ENCODE results near the gene PDCD11.

PDCD11 gene

DNA sequence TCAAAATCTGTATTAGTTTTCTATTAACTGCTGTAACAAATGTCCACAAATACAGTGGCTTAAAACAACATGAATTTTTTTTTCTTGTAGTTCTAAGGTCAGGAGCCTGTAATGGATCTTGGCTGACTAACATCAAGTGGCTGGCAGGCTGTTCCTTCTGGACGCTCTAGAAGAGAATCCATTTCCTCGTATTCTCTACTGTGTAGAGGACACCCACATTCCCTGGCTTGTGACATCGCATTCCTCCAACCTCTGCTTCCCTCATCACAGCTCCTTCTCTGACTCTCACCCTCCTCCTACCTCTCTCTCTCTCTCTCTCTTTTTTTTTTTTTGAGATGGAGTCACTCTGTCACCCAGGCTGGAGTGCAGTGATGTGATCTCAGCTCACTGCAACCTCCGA lies 67.1 kb downstream of the PDCD11 start:
- Histone ChIP-seq H3K18ac (ENCODE audit: low read length) (no peak overlapping the region), H3K4me3 (ENCODE audit: low read depth, low read length) (no peak overlapping the region), H2AK5ac (ENCODE audit: low read length) (no peak overlapping the region), H3K27me3 (ENCODE audit: insufficient read depth, low read length) (no peaks in the 10 kb centered on the region), H3K79me1 (ENCODE audit: low read length) (no peaks in the 10 kb centered on the region), H3K9me3 (ENCODE audit: insufficient read depth, low read depth, low read length) (peaks cover 2% of the 10 kb centered on the region), H3K79me2 (ENCODE audit: control insufficient read depth, insufficient read depth, low read length, poor library complexity) (no peaks in the 10 kb centered on the region), H3K27ac (ENCODE audit: low read depth, low read length) (no peak overlapping the region), H4K12ac (ENCODE audit: low read depth, low read length) (no peak overlapping the region), H3K4me2 (ENCODE audit: low read length) (no peak overlapping the region), H2BK5ac (ENCODE audit: low read depth, low read length, poor library complexity) (no peak overlapping the region), H3K23ac (ENCODE audit: low read length) (no peak overlapping the region), H2BK12ac (ENCODE audit: low read length) (no peak overlapping the region), H3K14ac (ENCODE audit: low read length) (no peak overlapping the region), H3K4ac (ENCODE audit: low read depth, low read length) (no peak overlapping the region), H2BK120ac (ENCODE audit: insufficient read depth, low read length, poor library complexity) (no peak overlapping the region), H2AFZ (ENCODE audit: insufficient read depth, low read length, poor library complexity) (no peak overlapping the region), H4K8ac (ENCODE audit: low read depth, low read length) (no peak overlapping the region), H3K9ac (ENCODE audit: low read length) (no peak overlapping the region), H4K91ac (ENCODE audit: low read depth, low read length) (no peak overlapping the region), H3K4me1 (ENCODE audit: control insufficient read depth in 1 of 2, insufficient read depth in 2 of 2, low read length in 2 of 2) (peaks cover 0 to 3% of the 10 kb centered on the region in 2 experiments), H3K36me3 (ENCODE audit: control insufficient read depth in 1 of 2, insufficient read depth in 2 of 2, low read length in 2 of 2) (no peaks in the 10 kb centered on the region)
- WGBS (ENCODE audit: extremely low coverage, insufficient coverage, insufficient read length), result no CpG with 5 or more reads among the region's 4 CpGs
- DNase-seq, result no peak

DNA sequence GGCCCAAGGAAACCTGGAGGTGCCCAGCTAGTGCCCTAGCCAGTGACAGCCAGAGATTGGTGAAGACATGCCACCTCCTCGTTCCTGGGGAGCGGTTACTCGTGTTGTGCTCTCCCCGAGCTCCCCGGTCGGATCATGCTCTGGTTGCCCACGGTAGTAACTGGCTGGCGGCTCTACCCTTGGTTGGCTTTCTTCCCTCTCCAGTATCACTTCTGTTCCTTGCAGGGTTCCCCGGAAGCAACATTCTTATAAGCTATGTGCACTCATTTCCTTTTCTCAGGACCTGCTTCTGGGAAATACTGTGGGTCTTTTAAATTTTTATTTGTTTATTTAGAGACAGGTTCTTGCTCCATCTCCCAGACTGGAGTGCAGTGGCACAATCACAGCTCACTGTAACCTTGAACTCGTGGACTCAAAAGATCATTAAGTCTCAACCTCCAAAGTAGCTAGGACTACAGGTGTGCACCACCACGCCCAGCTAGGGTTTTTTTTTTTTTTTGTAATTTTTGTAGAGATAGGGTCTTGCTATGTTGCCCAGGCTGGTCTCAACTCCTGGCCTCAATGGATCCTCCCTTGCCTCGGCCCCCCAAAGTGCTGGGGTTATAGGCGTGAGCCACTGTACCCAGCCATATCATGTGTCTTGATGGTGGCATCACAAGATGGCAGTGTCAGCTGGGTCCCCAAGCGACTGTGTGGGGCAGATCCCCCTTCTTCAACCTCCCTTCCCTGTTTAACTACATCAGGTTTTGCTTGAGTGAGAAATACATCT lies 69.2 kb downstream of the PDCD11 start:
- H3K9ac ChIP-seq (ENCODE audit: low read length), result no peak overlapping the region
- H2AK5ac ChIP-seq (ENCODE audit: low read length), result no peak overlapping the region
- H3K4me3 ChIP-seq (ENCODE audit: low read depth, low read length), result no peak overlapping the region
- no peaks in the 10 kb centered on the region for H3K79me2 ChIP-seq (ENCODE audit: control insufficient read depth, insufficient read depth, low read length, poor library complexity)
- H3K27ac ChIP-seq (ENCODE audit: low read depth, low read length), result no peak overlapping the region
- no peaks in the 10 kb centered on the region for H3K79me1 ChIP-seq (ENCODE audit: low read length)
- H3K27me3 ChIP-seq (ENCODE audit: insufficient read depth, low read length), result no peaks in the 10 kb centered on the region
- H4K8ac ChIP-seq (ENCODE audit: low read depth, low read length), result no peak overlapping the region
- no peak overlapping the region for H2BK12ac ChIP-seq (ENCODE audit: low read length)
- H4K91ac ChIP-seq (ENCODE audit: low read depth, low read length), result no peak overlapping the region
- no peak overlapping the region for H3K23ac ChIP-seq (ENCODE audit: low read length)
- H3K4ac ChIP-seq (ENCODE audit: low read depth, low read length), result no peak overlapping the region
- no peak overlapping the region for H2BK120ac ChIP-seq (ENCODE audit: insufficient read depth, low read length, poor library complexity)
- no peak overlapping the region for H3K14ac ChIP-seq (ENCODE audit: low read length)
- no peak overlapping the region for H3K18ac ChIP-seq (ENCODE audit: low read length)
- no peak overlapping the region for H3K4me2 ChIP-seq (ENCODE audit: low read length)
- no peak overlapping the region for H2BK5ac ChIP-seq (ENCODE audit: low read depth, low read length, poor library complexity)
- DNase-seq, result no peak
- no peaks in the 10 kb centered on the region for H3K36me3 ChIP-seq (ENCODE audit: control insufficient read depth in 1 of 2, insufficient read depth in 2 of 2, low read length in 2 of 2)
- peaks cover 2% of the 10 kb centered on the region for H3K9me3 ChIP-seq (ENCODE audit: insufficient read depth, low read depth, low read length)
- no CpG with 5 or more reads among the region's 14 CpGs for WGBS (ENCODE audit: extremely low coverage, insufficient coverage, insufficient read length)
- H4K12ac ChIP-seq (ENCODE audit: low read depth, low read length), result no peak overlapping the region
- peaks cover 0 to 3% of the 10 kb centered on the region in 2 experiments for H3K4me1 ChIP-seq (ENCODE audit: control insufficient read depth in 1 of 2, insufficient read depth in 2 of 2, low read length in 2 of 2)
- H2AFZ ChIP-seq (ENCODE audit: insufficient read depth, low read length, poor library complexity), result no peak overlapping the region

DNA sequence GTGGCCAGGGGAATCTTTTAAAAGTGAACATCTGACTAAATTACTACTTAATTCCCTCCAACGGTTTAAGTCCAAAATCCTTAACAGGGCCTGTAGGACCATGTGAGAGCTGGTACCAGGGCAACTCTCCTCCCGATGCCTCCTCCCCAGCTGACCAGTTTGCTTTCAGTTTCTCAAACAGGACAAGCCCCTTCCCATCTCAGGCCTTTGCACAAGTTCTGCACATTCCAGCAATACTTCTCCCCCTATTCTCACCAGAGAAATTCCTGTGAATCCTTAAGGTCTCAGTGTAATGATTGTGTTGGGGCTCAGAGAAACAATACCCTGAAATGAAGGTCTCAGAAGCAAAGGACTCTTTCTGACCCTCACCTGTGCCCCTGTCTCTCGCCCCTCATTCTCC lies 70.3 kb downstream of the PDCD11 start:
- H3K4ac ChIP-seq (ENCODE audit: low read depth, low read length), result no peak overlapping the region
- WGBS (ENCODE audit: extremely low coverage, insufficient coverage, insufficient read length), result no CpG with 5 or more reads among the region's 3 CpGs
- no peaks in the 10 kb centered on the region for H3K79me2 ChIP-seq (ENCODE audit: control insufficient read depth, insufficient read depth, low read length, poor library complexity)
- H4K12ac ChIP-seq (ENCODE audit: low read depth, low read length), result no peak overlapping the region
- H3K14ac ChIP-seq (ENCODE audit: low read length), result no peak overlapping the region
- DNase-seq, result no peak
- no peak overlapping the region for H2BK12ac ChIP-seq (ENCODE audit: low read length)
- peaks cover 0 to 3% of the 10 kb centered on the region in 2 experiments for H3K4me1 ChIP-seq (ENCODE audit: control insufficient read depth in 1 of 2, insufficient read depth in 2 of 2, low read length in 2 of 2)
- H3K4me2 ChIP-seq (ENCODE audit: low read length), result no peak overlapping the region
- no peak overlapping the region for H3K27ac ChIP-seq (ENCODE audit: low read depth, low read length)
- H3K23ac ChIP-seq (ENCODE audit: low read length), result no peak overlapping the region
- H3K18ac ChIP-seq (ENCODE audit: low read length), result no peak overlapping the region
- no peak overlapping the region for H3K4me3 ChIP-seq (ENCODE audit: low read depth, low read length)
- no peaks in the 10 kb centered on the region for H3K27me3 ChIP-seq (ENCODE audit: insufficient read depth, low read length)
- no peak overlapping the region for H2BK120ac ChIP-seq (ENCODE audit: insufficient read depth, low read length, poor library complexity)
- no peak overlapping the region for H2AK5ac ChIP-seq (ENCODE audit: low read length)
- no peak overlapping the region for H4K8ac ChIP-seq (ENCODE audit: low read depth, low read length)
- no peak overlapping the region for H2AFZ ChIP-seq (ENCODE audit: insufficient read depth, low read length, poor library complexity)
- no peak overlapping the region for H4K91ac ChIP-seq (ENCODE audit: low read depth, low read length)
- H3K9me3 ChIP-seq (ENCODE audit: insufficient read depth, low read depth, low read length), result peaks cover 2% of the 10 kb centered on the region
- H3K9ac ChIP-seq (ENCODE audit: low read length), result no peak overlapping the region
- H3K36me3 ChIP-seq (ENCODE audit: control insufficient read depth in 1 of 2, insufficient read depth in 2 of 2, low read length in 2 of 2), result no peaks in the 10 kb centered on the region
- H2BK5ac ChIP-seq (ENCODE audit: low read depth, low read length, poor library complexity), result no peak overlapping the region
- no peaks in the 10 kb centered on the region for H3K79me1 ChIP-seq (ENCODE audit: low read length)

DNA sequence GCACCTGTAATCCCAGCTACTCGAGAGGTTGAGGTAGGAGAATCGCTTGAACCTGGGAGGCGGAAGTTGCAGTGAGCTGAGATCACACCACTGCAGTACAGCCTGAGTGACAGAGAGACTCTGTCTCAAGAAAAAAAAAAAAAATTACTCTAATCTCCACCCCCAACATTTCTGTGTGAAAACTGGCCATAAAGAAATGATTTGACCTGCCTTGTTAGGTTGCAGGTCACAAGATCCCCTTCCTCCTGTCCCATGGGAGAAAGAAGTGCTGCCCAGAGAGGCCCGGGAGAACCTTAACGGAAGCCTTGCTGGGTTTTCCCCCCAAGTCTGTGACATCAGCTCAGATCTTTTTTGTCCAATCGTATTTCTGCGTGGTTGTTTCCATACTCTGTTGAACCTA lies 71.0 kb downstream of the PDCD11 start:
- H3K27me3 ChIP-seq (ENCODE audit: insufficient read depth, low read length), result no peaks in the 10 kb centered on the region
- H2AK5ac ChIP-seq (ENCODE audit: low read length), result no peak overlapping the region
- no peaks in the 10 kb centered on the region for H3K79me1 ChIP-seq (ENCODE audit: low read length)
- H3K4ac ChIP-seq (ENCODE audit: low read depth, low read length), result no peak overlapping the region
- no peak overlapping the region for H2BK5ac ChIP-seq (ENCODE audit: low read depth, low read length, poor library complexity)
- WGBS (ENCODE audit: extremely low coverage, insufficient coverage, insufficient read length), result no CpG with 5 or more reads among the region's 7 CpGs
- no peak overlapping the region for H2BK12ac ChIP-seq (ENCODE audit: low read length)
- H3K79me2 ChIP-seq (ENCODE audit: control insufficient read depth, insufficient read depth, low read length, poor library complexity), result no peaks in the 10 kb centered on the region
- peaks cover 0 to 3% of the 10 kb centered on the region in 2 experiments for H3K4me1 ChIP-seq (ENCODE audit: control insufficient read depth in 1 of 2, insufficient read depth in 2 of 2, low read length in 2 of 2)
- H3K4me2 ChIP-seq (ENCODE audit: low read length), result no peak overlapping the region
- H4K91ac ChIP-seq (ENCODE audit: low read depth, low read length), result no peak overlapping the region
- H4K12ac ChIP-seq (ENCODE audit: low read depth, low read length), result no peak overlapping the region
- no peak overlapping the region for H3K27ac ChIP-seq (ENCODE audit: low read depth, low read length)
- no peak overlapping the region for H3K4me3 ChIP-seq (ENCODE audit: low read depth, low read length)
- H4K8ac ChIP-seq (ENCODE audit: low read depth, low read length), result no peak overlapping the region
- no peak overlapping the region for H3K23ac ChIP-seq (ENCODE audit: low read length)
- H2AFZ ChIP-seq (ENCODE audit: insufficient read depth, low read length, poor library complexity), result no peak overlapping the region
- no peak overlapping the region for H3K18ac ChIP-seq (ENCODE audit: low read length)
- DNase-seq, result no peak
- H3K14ac ChIP-seq (ENCODE audit: low read length), result no peak overlapping the region
- H3K36me3 ChIP-seq (ENCODE audit: control insufficient read depth in 1 of 2, insufficient read depth in 2 of 2, low read length in 2 of 2), result no peaks in the 10 kb centered on the region
- H2BK120ac ChIP-seq (ENCODE audit: insufficient read depth, low read length, poor library complexity), result no peak overlapping the region
- H3K9me3 ChIP-seq (ENCODE audit: insufficient read depth, low read depth, low read length), result peaks cover 2% of the 10 kb centered on the region
- H3K9ac ChIP-seq (ENCODE audit: low read length), result no peak overlapping the region

Data from trophoblast cell (in vitro differentiated cells and primary cell).